Activated T-helper 1 cell treated with Interleukin-2 at 50 U/mL for 16 hours (primary cell): ENCODE results near the gene APOBEC3C.
"Not testable (repeated sequence)": the region's sequence is repeated elsewhere in the genome, so short reads cannot be mapped to it uniquely, and the experiment has no call there.

ENCODE experiments used
- DNase-seq: peaks from one replicate; pipeline ENCODE4 v3.0.0-alpha.2; 2020; ENCODE audit warnings: low read depth

Gene APOBEC3C

DNA sequence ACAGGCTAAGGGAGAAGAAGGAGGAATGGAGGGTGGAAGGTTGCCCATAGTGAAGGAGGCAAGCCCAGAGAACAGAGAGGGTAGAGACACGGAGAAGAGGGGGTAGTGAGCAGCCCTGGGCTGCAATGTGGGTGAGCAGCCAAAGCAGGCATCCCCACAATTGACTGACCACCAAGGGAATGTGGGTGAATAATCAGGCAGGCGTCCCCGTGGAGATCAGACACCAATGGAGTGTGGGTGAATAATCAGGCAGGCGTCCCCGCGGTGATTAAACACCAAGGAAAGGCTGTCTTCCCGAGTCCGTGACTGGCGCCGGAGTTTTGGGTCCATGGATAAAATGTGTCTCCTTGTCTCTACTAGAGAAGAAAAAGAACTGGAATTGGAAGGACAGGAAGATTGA lies 47.9 kb downstream of the APOBEC3C start:
- DNase-seq: not testable (repeated sequence)

DNA sequence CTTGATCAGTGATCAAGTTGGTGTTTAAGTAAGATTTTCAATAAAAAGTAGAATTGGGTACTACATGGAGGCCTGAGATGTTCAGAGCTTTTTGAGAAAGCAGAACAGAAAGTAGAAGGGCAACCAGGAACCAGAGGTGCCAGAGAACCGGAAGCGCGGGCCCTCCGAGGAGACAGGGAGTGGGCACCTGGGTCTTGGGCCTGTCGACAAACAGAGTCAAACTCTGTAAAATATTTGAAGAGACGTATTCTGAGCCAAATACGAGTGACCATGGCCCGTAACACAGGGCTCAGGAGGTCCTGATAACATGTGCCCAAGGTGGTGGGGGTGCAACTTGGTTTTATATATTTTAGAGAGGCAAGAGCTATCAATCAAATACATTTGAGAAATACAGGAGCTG lies 49.8 kb downstream of the APOBEC3C start:
- not testable (repeated sequence) for DNase-seq

DNA sequence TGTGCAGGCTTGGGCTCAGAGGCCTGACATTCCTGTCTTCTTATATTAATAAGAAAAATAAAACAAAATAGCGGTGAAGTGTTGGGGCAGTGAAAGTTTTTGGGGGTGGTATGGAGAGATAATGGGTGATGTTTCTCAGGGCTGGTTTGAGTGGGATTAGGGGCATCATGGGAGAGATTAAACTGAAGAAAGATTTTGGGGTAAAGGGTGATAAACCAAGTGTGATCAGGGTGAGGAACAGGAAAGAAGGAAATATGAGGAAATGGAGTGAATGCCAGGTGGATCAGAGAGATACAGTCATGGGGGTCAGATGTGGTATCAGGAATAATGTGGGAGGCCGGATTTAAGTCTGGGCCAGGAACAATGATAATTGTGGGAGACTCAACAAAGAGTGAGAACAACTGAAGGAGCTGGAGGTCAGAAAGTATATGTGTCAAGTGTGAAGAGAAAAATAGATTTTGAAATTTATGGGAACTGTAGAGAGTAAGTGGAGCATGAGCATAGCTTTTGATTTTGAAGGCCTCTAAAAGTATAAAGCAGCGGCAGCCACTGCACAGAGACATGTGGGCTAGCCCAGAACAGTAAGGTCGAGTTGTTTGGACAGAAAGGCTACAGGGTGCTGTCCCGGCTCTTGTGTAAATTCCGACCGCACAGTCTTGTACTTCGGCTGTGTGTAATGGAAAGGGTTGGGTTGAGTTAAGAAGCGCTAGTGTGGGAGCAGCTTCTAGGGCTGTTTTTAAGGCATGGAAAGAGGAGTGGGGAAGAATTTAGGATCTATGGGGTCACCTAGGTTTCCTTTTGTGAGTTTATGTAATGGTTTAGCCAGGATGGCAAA lies 52.6 kb downstream of the APOBEC3C start:
- not testable (repeated sequence) for DNase-seq

DNA sequence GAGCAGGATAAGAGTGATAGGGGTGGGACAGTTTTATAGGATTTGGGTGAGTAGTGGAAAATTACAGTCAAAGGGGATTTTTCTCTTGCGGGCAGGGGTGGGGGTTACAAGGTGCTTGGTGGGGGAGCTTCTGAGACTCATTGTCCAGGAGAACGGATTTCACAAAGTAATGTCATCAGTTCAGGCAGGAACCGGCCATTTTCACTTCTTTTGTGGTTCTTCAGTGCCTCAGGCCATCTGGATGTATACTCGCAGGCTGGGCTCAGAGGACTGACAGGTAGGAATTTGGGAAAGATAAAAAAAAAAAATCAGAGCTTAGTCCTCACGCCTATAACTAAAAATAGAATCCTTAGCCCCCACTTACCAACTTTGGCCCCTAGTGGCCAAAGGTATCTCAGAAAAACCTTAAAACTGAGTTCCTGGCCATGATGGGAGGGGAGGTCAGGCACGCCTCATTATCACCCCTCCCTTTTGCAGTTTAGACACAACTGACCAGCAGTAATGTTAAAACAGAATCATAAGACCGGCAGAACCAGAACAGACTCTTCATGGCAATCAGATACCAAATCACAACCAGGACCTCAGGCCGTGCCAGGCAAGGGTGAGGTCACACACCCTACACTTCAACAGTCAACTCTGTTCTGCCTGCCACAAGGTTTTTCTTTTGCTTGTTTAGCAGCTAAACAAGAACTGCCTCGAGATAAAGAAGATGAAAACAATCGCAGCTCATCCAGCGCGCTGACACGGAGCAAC lies 54.2 kb downstream of the APOBEC3C start:
- DNase-seq: no peak
